Astrocyte of the cerebellum (primary cell): ENCODE results near the gene HYI.
A peak's percentile ranks its signal among the peaks of the same experiment; 100 is the strongest.

Experiments
- DNase-seq: peaks from one replicate; pipeline ENCODE4 v3.0.0-alpha.2; 2011; ENCODE audit warnings: low read depth
- H3K4me3 ChIP-seq: 2 replicates; pipeline ENCODE4 v1.5.1; 2011; ENCODE audit warnings: mild to moderate bottlenecking, low read depth, low read length, moderate library complexity
- CTCF ChIP-seq: IDR thresholded peaks from 2 replicates; pipeline ENCODE4 v1.5.1; 2012; ENCODE audit warnings: low read length, low read depth, moderate library complexity, mild to moderate bottlenecking; ENCODE audit errors: missing control alignments
- in situ Hi-C: cut with HindIII; loops from 2 replicates; pipeline ENCODE4 v1.10.0; 2017; ENCODE audit warnings: low sequenced_read_pairs

The HYI gene

GRCh38 chr1:43452789-43453441, 816 bp downstream of the HYI start:
- in situ Hi-C loops, result no loop called here
- H3K4me3 ChIP-seq, result peak overlapping the region; percentile 39
- TF ChIP-seq CTCF, result no peak
- no peak for DNase-seq

- no peak overlapping the region for H3K4me3 ChIP-seq
- TF ChIP-seq CTCF, result no peak
- DNase-seq, result no peak
- in situ Hi-C loops, result no loop called here
Measured at GRCh38 chr1:43451701-43452532, 1.8 kb downstream of the HYI start.

- no peak overlapping the region for H3K4me3 ChIP-seq
- DNase-seq, result no peak
- in situ Hi-C loops, result no loop called here
- no peak for TF ChIP-seq CTCF
Measured at GRCh38 chr1:43451157-43451591, 2.6 kb downstream of the HYI start.

- DNase-seq, result no peak
- no peak for TF ChIP-seq CTCF
- H3K4me3 ChIP-seq, result no peak overlapping the region
- in situ Hi-C loops, result no loop called here
Measured at GRCh38 chr1:43450251-43450941, 3.3 kb downstream of the HYI start.

GRCh38 chr1:43449708-43450069, 4.0 kb downstream of the HYI start:
- in situ Hi-C loops, result no loop called here
- no peak for DNase-seq

More at GRCh38 chr1:43449708-43450069, 4.0 kb downstream of the HYI start:
- no peak for TF ChIP-seq CTCF
- H3K4me3 ChIP-seq, result no peak overlapping the region
